K562 (cell line): Measurements from ENCODE around the gene EIF3I. TPM values are rescaled to one million over a fixed set of nuclear protein-coding genes. Genes with fewer than 3 reads are reported as not detected.

Experiments
- BCOR ChIP-seq: fragments of 450-650 bp; IDR thresholded peaks from 2 replicates; pipeline ENCODE4 v1.6.1; 2016
- CGGBP1 ChIP-seq: fragments of 250-450 bp; sonication (Bioruptor Pico); IDR thresholded peaks from 2 replicates; pipeline ENCODE4 v1.9.0; 2021; ENCODE audit warnings: mild to moderate bottlenecking
- E2F5 ChIP-seq: sonication (generic); formaldehyde crosslinking; IDR thresholded peaks from 2 replicates; pipeline ENCODE4 v1.8.0; 2022; ENCODE audit warnings: mild to moderate bottlenecking, missing genetic modification reagents
- ELF4 ChIP-seq: fragments of 450-650 bp; formaldehyde crosslinking; IDR thresholded peaks from 2 replicates; pipeline ENCODE4 v1.4.0; 2022; ENCODE audit warnings: missing genetic modification characterization
- ESRRA ChIP-seq: fragments of 450-650 bp; IDR thresholded peaks from 2 replicates; pipeline ENCODE4 v1.6.1; 2014; ENCODE audit warnings: low read depth, mild to moderate bottlenecking, moderate library complexity, borderline replicate concordance
- FOXJ2 ChIP-seq: fragments of 200-800 bp; sonication (Bioruptor generic); IDR thresholded peaks from 2 replicates; pipeline ENCODE4 v1.6.1; 2016; ENCODE audit warnings: missing genetic modification characterization, missing compliant biosample characterization
- FOXP4 ChIP-seq: sonication (generic); formaldehyde crosslinking; IDR thresholded peaks from 2 replicates; pipeline ENCODE4 v1.8.0; 2022; ENCODE audit warnings: mild to moderate bottlenecking, missing genetic modification reagents, borderline replicate concordance
- HMBOX1 ChIP-seq: sonication (generic); IDR thresholded peaks from 2 replicates; pipeline ENCODE4 v1.6.1; 2016
- NFRKB ChIP-seq: fragments of 450-650 bp; IDR thresholded peaks from 2 replicates; pipeline ENCODE4 v1.6.1; 2016; ENCODE audit warnings: low read depth
- NR2C1 ChIP-seq, 2 experiments: fragments of 450-650 bp; IDR thresholded peaks; 2 replicates each; pipeline ENCODE4 v1.6.1; 2017; ENCODE audit warnings: mild to moderate bottlenecking in 2 of 2, antibody characterized with exemption in 1 of 2, inconsistent platforms in 1 of 2, missing compliant biosample characterization in 1 of 2, missing genetic modification characterization in 1 of 2
- NR2C2 ChIP-seq, 2 experiments: fragments of 200-800 bp in 1 of 2; sonication (Bioruptor generic) in 1 of 2; sonication (generic) in 1 of 2; formaldehyde crosslinking in 1 of 2; IDR thresholded peaks; 2 replicates each; pipeline versions ENCODE4 v1.6.1 to v1.8.0; 2016 to 2022; ENCODE audit warnings: mild to moderate bottlenecking in 1 of 2, missing compliant biosample characterization in 1 of 2, missing genetic modification characterization in 1 of 2, missing genetic modification reagents in 1 of 2
- PRMT5 ChIP-seq: sonication (generic); formaldehyde crosslinking; IDR thresholded peaks from 2 replicates; pipeline ENCODE4 v1.5.0; 2020; ENCODE audit warnings: missing genetic modification reagents
- USF1 ChIP-seq: sonication (generic); formaldehyde crosslinking; IDR thresholded peaks from 2 replicates; pipeline ENCODE4 v1.9.0; 2022; ENCODE audit warnings: mild to moderate bottlenecking, missing genetic modification reagents
- ZBTB2 ChIP-seq: fragments of 450-650 bp; IDR thresholded peaks from 2 replicates; pipeline ENCODE4 v1.6.1; 2016; ENCODE audit warnings: antibody characterized with exemption
- ZNF197 ChIP-seq: fragments of 200-800 bp; sonication (Bioruptor generic); IDR thresholded peaks from 2 replicates; pipeline ENCODE4 v1.6.1; 2016; ENCODE audit warnings: low read depth, missing genetic modification characterization, missing compliant biosample characterization
- ZNF445 ChIP-seq: fragments of 250-450 bp; sonication (Bioruptor Pico); IDR thresholded peaks from 2 replicates; pipeline ENCODE4 v1.4.0; 2020; ENCODE audit warnings: low read depth, mild to moderate bottlenecking, moderate library complexity
- polyA plus RNA-seq, 8 experiments: library from polyadenylated mRNA; depleted of rRNA in 4 of 8; stranded (reverse) in 5 of 8; unstranded in 3 of 8; fragments of >200 nt; fragmentation: Nextera tagmentation in 2 of 8; fragmentation: Illumina TruSeq in 1 of 8; extraction: Ambion mirVana in 2 of 8; extraction: Trizol in 1 of 8; gene quantifications; 2 replicates each; pipeline versions ENCODE4 v1.2.1 to v1.2.3, GENCODE V29; 2011 to 2014; ENCODE audit warnings: inconsistent platforms in 1 of 8, missing spikeins in 1 of 8
- total RNA-seq, 7 experiments: library from RNA; depleted of rRNA in 6 of 7; stranded (reverse); fragments of >200 nt in 6 of 7; fragmentation: Illumina TruSeq in 2 of 7; extraction: Trizol in 2 of 7; gene quantifications; 2 replicates each; pipeline versions ENCODE4 v1.2.1 to v1.2.3, GENCODE V29; 2011 to 2021; ENCODE audit warnings: low replicate concordance in 1 of 7

EIF3I gene
- total and polyA plus RNA-seq, 9 of the 15 experiments (the other 6 are each of a cell fraction or from before 2014, with no cell fraction given), result 414 to 1,526 (median 635) TPM

GRCh38 chr1:32178380-32179192 is 43.6 kb upstream of the EIF3I start (continued):
- TF ChIP-seq NR2C2 (CRISPR knock-in tag; IDR thresholded peaks at IDR 0.05), result no peak
- TF ChIP-seq NR2C2 (tag; IDR thresholded peaks at IDR 0.05), result peak; percentile 68; the same call in 1 of the 2 replicates
- no peak for TF ChIP-seq ZBTB2
- no peak for TF ChIP-seq ELF4 (CRISPR knock-in tag)
- no peak for TF ChIP-seq BCOR
- TF ChIP-seq ZNF197 (CRISPR knock-in tag), result 0 out of 2 replicates have a peak, but pooled peaks have one; percentile 7
- TF ChIP-seq HMBOX1, result 0 out of 2 replicates have a peak, but pooled peaks have one; percentile 42
- no peak for TF ChIP-seq PRMT5 (CRISPR knock-in tag)
- no peak for TF ChIP-seq USF1
- peak; percentile 89 for TF ChIP-seq ESRRA
- TF ChIP-seq NFRKB, result 0 out of 2 replicates have a peak, but pooled peaks have one; percentile 12
- TF ChIP-seq FOXP4, result no peak
- TF ChIP-seq FOXJ2 (tag), result 0 out of 2 replicates have a peak, but pooled peaks have one; percentile 5
- TF ChIP-seq CGGBP1 (CRISPR knock-in tag), result no peak
- 0 out of 2 replicates have a peak, but pooled peaks have one; percentile 3 for TF ChIP-seq E2F5 (CRISPR knock-in tag)
- peak; percentile 87 for TF ChIP-seq NR2C1 (IDR thresholded peaks at IDR 0.05)
- peak; percentile 90 for TF ChIP-seq NR2C1 (tag; IDR thresholded peaks at IDR 0.05)
- no peak for TF ChIP-seq ZNF445 (CRISPR knock-in tag)
